ENCODE results near the gene CACNB4. TPM values are rescaled to one million over a fixed set of nuclear protein-coding genes. Genes with fewer than 3 reads are reported as not detected.

CACNB4 gene
- total RNA-seq, 2 donors from 2014 or later = 0.93 to 0.95 TPM

DNA sequence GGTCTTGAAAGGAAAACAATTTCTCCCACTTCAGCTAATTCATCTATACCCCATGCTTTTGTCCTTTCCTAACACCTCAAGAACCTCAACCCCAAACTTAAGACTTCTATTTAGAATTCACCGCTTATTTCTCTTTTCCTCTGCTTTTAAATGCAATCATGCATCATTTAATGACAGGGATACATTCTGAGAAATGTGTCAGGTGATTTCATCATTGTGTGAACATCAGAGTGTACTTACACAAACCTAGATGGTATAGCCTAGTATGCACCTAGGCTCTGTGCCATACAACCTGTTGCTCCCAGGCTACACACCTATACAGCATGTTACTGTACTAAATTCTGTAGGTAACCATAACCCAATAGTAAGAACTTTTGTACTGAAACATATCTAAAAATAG, 293.5 kb downstream of the CACNB4 start:
- Mint-ChIP-seq H3K36me3 (ENCODE audit: low read depth) (peaks cover 24% of the 10 kb centered on the region), H3K4me1 (no peaks in the 10 kb centered on the region), H3K27me3 (ENCODE audit: insufficient read depth) (no peaks in the 10 kb centered on the region), H3K27ac (no peak overlapping the region), H3K4me3 (no peak overlapping the region), H3K9me3 (no peaks in the 10 kb centered on the region)
- no peak for TF ChIP-seq CTCF (conservative IDR thresholded peaks at IDR 0.05)
- H3K4me1 ChIP-seq (ENCODE audit: control insufficient read depth, insufficient read depth, low read length) = no peaks in the 10 kb centered on the region
- no peaks in the 10 kb centered on the region for H3K9me3 ChIP-seq (ENCODE audit: control insufficient read depth, low read length)
- H3K27me3 ChIP-seq (ENCODE audit: control insufficient read depth, insufficient read depth, low read length, poor library complexity, severe bottlenecking) = no peaks in the 10 kb centered on the region
- no peak overlapping the region for H3K4me3 ChIP-seq (ENCODE audit: low read length)
- H3K9ac ChIP-seq (ENCODE audit: extremely low read depth, low read length, poor library complexity, severe bottlenecking) = no peak overlapping the region
- no peak for DNase-seq
- H3K27ac ChIP-seq (ENCODE audit: low read depth, low read length) = no peak overlapping the region
- WGBS, 2 experiments (ENCODE audit: insufficient coverage in 1 of 2, insufficient read length in 1 of 2) = 85 to 100% methylated on average over 1 of the region's 1 CpG
- H3K36me3 ChIP-seq (ENCODE audit: control insufficient read depth, insufficient read depth, low read length) = peaks cover 82% of the 10 kb centered on the region

DNA sequence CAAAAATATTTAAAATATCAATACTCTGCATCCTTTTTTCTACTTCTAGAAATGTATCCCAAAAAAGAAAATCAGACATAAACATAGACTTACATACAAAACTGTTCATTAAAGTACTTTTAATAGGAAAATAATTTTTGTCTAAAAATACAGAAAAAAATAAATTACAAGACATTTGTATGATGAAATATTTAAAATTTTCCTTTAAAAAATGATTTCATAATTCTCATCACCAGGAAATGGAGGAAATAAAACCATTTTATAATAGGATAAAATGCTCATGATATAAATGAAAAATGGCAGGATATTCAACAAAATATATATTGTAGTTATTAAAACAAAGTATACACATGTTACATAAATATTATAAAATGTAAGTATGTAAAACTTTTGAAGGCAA, 295.0 kb downstream of the CACNB4 start:
- Histone ChIP-seq H3K27ac (ENCODE audit: low read depth, low read length) (no peak overlapping the region), H3K36me3 (ENCODE audit: control insufficient read depth, insufficient read depth, low read length) (peaks cover 81% of the 10 kb centered on the region), H3K9me3 (ENCODE audit: control insufficient read depth, low read length) (no peaks in the 10 kb centered on the region), H3K9ac (ENCODE audit: extremely low read depth, low read length, poor library complexity, severe bottlenecking) (no peak overlapping the region), H3K4me3 (ENCODE audit: low read length) (no peak overlapping the region), H3K27me3 (ENCODE audit: control insufficient read depth, insufficient read depth, low read length, poor library complexity, severe bottlenecking) (no peaks in the 10 kb centered on the region), H3K4me1 (ENCODE audit: control insufficient read depth, insufficient read depth, low read length) (no peaks in the 10 kb centered on the region)
- no peaks in the 10 kb centered on the region for H3K9me3 Mint-ChIP-seq
- no peaks in the 10 kb centered on the region for H3K4me1 Mint-ChIP-seq
- peaks cover 20% of the 10 kb centered on the region for H3K36me3 Mint-ChIP-seq (ENCODE audit: low read depth)
- no peaks in the 10 kb centered on the region for H3K27me3 Mint-ChIP-seq (ENCODE audit: insufficient read depth)
- no peak for TF ChIP-seq CTCF (conservative IDR thresholded peaks at IDR 0.05)
- H3K4me3 Mint-ChIP-seq = no peak overlapping the region
- no peak overlapping the region for H3K27ac Mint-ChIP-seq
- DNase-seq = no peak

GRCh38 chr2:151802315-151802714, 296.5 kb downstream of the CACNB4 start:
- WGBS, 2 experiments (ENCODE audit: insufficient coverage in 1 of 2, insufficient read length in 1 of 2) = 100% methylated on average over 1 of the region's 2 CpGs; no CpG with 5 or more reads in 1 of the 2 experiments
- TF ChIP-seq CTCF (conservative IDR thresholded peaks at IDR 0.05) = no peak

More at GRCh38 chr2:151802315-151802714, 296.5 kb downstream of the CACNB4 start:
- Mint-ChIP-seq H3K4me1 (peaks cover 4% of the 10 kb centered on the region), H3K9me3 (no peaks in the 10 kb centered on the region), H3K4me3 (no peak overlapping the region), H3K27me3 (ENCODE audit: insufficient read depth) (no peaks in the 10 kb centered on the region), H3K36me3 (ENCODE audit: low read depth) (peaks cover 20% of the 10 kb centered on the region), H3K27ac (no peak overlapping the region)
- no peak for DNase-seq
- Histone ChIP-seq H3K36me3 (ENCODE audit: control insufficient read depth, insufficient read depth, low read length) (peaks cover 70% of the 10 kb centered on the region), H3K4me1 (ENCODE audit: control insufficient read depth, insufficient read depth, low read length) (no peaks in the 10 kb centered on the region), H3K4me3 (ENCODE audit: low read length) (no peak overlapping the region), H3K27me3 (ENCODE audit: control insufficient read depth, insufficient read depth, low read length, poor library complexity, severe bottlenecking) (no peaks in the 10 kb centered on the region), H3K27ac (ENCODE audit: low read depth, low read length) (no peak overlapping the region), H3K9me3 (ENCODE audit: control insufficient read depth, low read length) (no peaks in the 10 kb centered on the region), H3K9ac (ENCODE audit: extremely low read depth, low read length, poor library complexity, severe bottlenecking) (no peak overlapping the region)

Data from endodermal cell (in vitro differentiated cells).